Adrenal gland (tissue), 12 donors: ENCODE results near the gene S100A8. TPM values are rescaled to one million over a fixed set of nuclear protein-coding genes. Genes with fewer than 3 reads are reported as not detected.

Source experiments
- DNase-seq, 7 donors: peaks; one replicate each; pipeline ENCODE4 v3.0.0-alpha.2; 2019 to 2020
- H3K27ac ChIP-seq, 5 donors: fragments of 200-600 bp; sonication (generic) in 4 of 5; 1 replicate in 3 of 5; 2 replicates in 2 of 5; pipeline versions ENCODE4 v1.5.1 to v1.8.0; 2016 to 2020; ENCODE audit warnings: mild to moderate bottlenecking in 1 of 5
- H3K27me3 ChIP-seq: fragments of 200-600 bp; 2 replicates; pipeline ENCODE4 v1.8.0; 2021
- H3K36me3 ChIP-seq, 2 donors: fragments of 200-600 bp; replicated peaks in 1 of 2; 1 replicate in 1 of 2; 2 replicates in 1 of 2; pipeline versions ENCODE4 v1.5.1 to v1.8.0; 2018 to 2022
- H3K4me1 ChIP-seq, 2 donors: fragments of 200-600 bp; replicated peaks in 1 of 2; 1 replicate in 1 of 2; 2 replicates in 1 of 2; pipeline versions ENCODE4 v1.5.1 to v1.8.0; 2018 to 2021
- H3K4me3 ChIP-seq, 4 donors: fragments of 200-600 bp; sonication (generic) in 3 of 4; one replicate each; pipeline ENCODE4 v1.5.1; 2016 to 2018
- H3K9me3 ChIP-seq, 3 donors: fragments of 200-600 bp; sonication (generic) in 1 of 3; replicated peaks in 1 of 3; 1 replicate in 2 of 3; 2 replicates in 1 of 3; pipeline versions ENCODE4 v1.5.1 to v1.8.0; 2016 to 2021
- CTCF ChIP-seq, 6 experiments: fragments of 450-650 bp in 4 of 6; fragments of 200-600 bp in 2 of 6; sonication (generic) in 1 of 6; IDR thresholded peaks; 1 replicate in 5 of 6; 2 replicates in 1 of 6; pipeline versions ENCODE4 v1.5.1 to v1.8.0; 2016 to 2021; ENCODE audit warnings: antibody characterized with exemption in 6 of 6, mild to moderate bottlenecking in 2 of 6, moderate library complexity in 1 of 6
- POLR2A ChIP-seq, 2 donors: fragments of 450-650 bp; IDR thresholded peaks; one replicate each; pipeline ENCODE4 v1.6.1; 2017; ENCODE audit warnings: antibody characterized with exemption in 2 of 2, mild to moderate bottlenecking in 2 of 2, moderate library complexity in 1 of 2
- WGBS, 4 donors: extraction: QIAGEN DNeasy Blood & Tissue Kit in 2 of 4; methylation state at CpG; one replicate each; pipeline versions ENCODE4 v1.1.5 to v1.1.7; 2013 to 2017; 5-methylcytosine and 5-hydroxymethylcytosine counted together
- intact Hi-C, 2 donors: fragments of 100-400 bp; cut with DNase I; formaldehyde crosslinking; loops; one replicate each; pipeline versions ENCODE4 v1.14.1 to v1.15.0; 2022 to 2023
- polyA plus RNA-seq, 3 donors: library from polyadenylated mRNA; stranded (reverse); fragments of 200-250 nt in 2 of 3; fragments of 350-450 nt in 1 of 3; fragmentation: Illumina TruSeq in 1 of 3; extraction: RNeasy Lipid Tissue Mini Kit (QIAGEN cat#74804) in 1 of 3; gene quantifications; one replicate each; pipeline ENCODE4 v1.2.3, GENCODE V29; 2013 to 2014
- total RNA-seq, 9 donors: library from RNA; depleted of rRNA in 4 of 9; stranded (reverse); fragments of >200 nt in 4 of 9; fragments of 120-200 nt in 1 of 9; fragmentation: NEBNext Ultra II Directional in 1 of 9; extraction: Animal tissue kit (Norgen Biotek cat#: 25700) in 1 of 9; gene quantifications; one replicate each; pipeline versions ENCODE4 v1.1.0 to v1.2.4, GENCODE V29; 2013 to 2023
- donor health status: healthy with polysubstance abuse.
- donor health status: Bipolar disorder and iron deficiency.
- donor health status: DM: yes; HTN: yes; CAD: no.
- donor health status: DM: no; HTN: no; CAD: no.
- donor health status: DM: no; HTN: no; CAD: no.
- donor health status: DM: yes; HTN: yes; CAD: no.

Gene S100A8
- total and polyA plus RNA-seq, 12 donors = 3.4 to 257 (median 58.0) TPM

GRCh38 chr1:153431427-153431826 is 40.6 kb upstream of the S100A8 start:
- TF ChIP-seq CTCF (IDR thresholded peaks at IDR 0.05) (no peak), POLR2A (IDR thresholded peaks at IDR 0.05) (no peak)
- no peaks in the 10 kb centered on the region for H3K36me3 ChIP-seq
- 71 to 79% (median 77%) methylated on average over 3 of the region's 3 CpGs for WGBS, 4 donors
- no peak overlapping the region for H3K27ac ChIP-seq
- peaks cover 0 to 6% of the 10 kb centered on the region in 2 donors for H3K4me1 ChIP-seq
- intact Hi-C loops = no loop called here
- H3K4me3 ChIP-seq = no peak overlapping the region
- no peaks in the 10 kb centered on the region for H3K9me3 ChIP-seq
- H3K27me3 ChIP-seq = no peaks in the 10 kb centered on the region
- no peak for DNase-seq

GRCh38 chr1:153431002-153431401 is 40.1 kb upstream of the S100A8 start:
- intact Hi-C loops = no loop called here
- Histone ChIP-seq H3K27me3 (no peaks in the 10 kb centered on the region), H3K36me3 (no peaks in the 10 kb centered on the region), H3K4me3 (no peak overlapping the region), H3K9me3 (no peaks in the 10 kb centered on the region), H3K4me1 (peaks cover 0 to 6% of the 10 kb centered on the region in 2 donors), H3K27ac (no peak overlapping the region)
- WGBS, 4 donors = 76 to 82% (median 79%) methylated on average over 17 of the region's 17 CpGs
- TF ChIP-seq CTCF (IDR thresholded peaks at IDR 0.05) = no peak
- TF ChIP-seq POLR2A (IDR thresholded peaks at IDR 0.05) = no peak
- no peak for DNase-seq

- intact Hi-C loops = no loop called here
- H3K27me3 ChIP-seq = no peaks in the 10 kb centered on the region
- H3K27ac ChIP-seq = no peak overlapping the region
- no peaks in the 10 kb centered on the region for H3K36me3 ChIP-seq
- peaks cover 0 to 6% of the 10 kb centered on the region in 2 donors for H3K4me1 ChIP-seq
- no peaks in the 10 kb centered on the region for H3K9me3 ChIP-seq
- WGBS, 4 donors = 74 to 87% (median 80%) methylated on average over 2 to 3 of the region's 3 CpGs
- H3K4me3 ChIP-seq = no peak overlapping the region
- no peak for DNase-seq
- no peak for TF ChIP-seq POLR2A (IDR thresholded peaks at IDR 0.05)
- TF ChIP-seq CTCF (IDR thresholded peaks at IDR 0.05) = no peak
Measured at GRCh38 chr1:153430561-153430960, 39.7 kb upstream of the S100A8 start.

GRCh38 chr1:153430166-153430553 is 39.3 kb upstream of the S100A8 start:
- no peak for DNase-seq
- 63 to 80% (median 79%) methylated on average over 1 to 2 of the region's 2 CpGs; no CpG with 5 or more reads in 1 of the 4 donors for WGBS, 4 donors
- H3K27ac ChIP-seq = no peak overlapping the region
- peaks cover 0 to 6% of the 10 kb centered on the region in 2 donors for H3K4me1 ChIP-seq
- no peaks in the 10 kb centered on the region for H3K9me3 ChIP-seq
- no peaks in the 10 kb centered on the region for H3K27me3 ChIP-seq
- intact Hi-C loops = no loop called here
- no peak overlapping the region for H3K4me3 ChIP-seq
- TF ChIP-seq POLR2A (IDR thresholded peaks at IDR 0.05) (no peak), CTCF (IDR thresholded peaks at IDR 0.05) (no peak)
- H3K36me3 ChIP-seq = no peaks in the 10 kb centered on the region
